BE2C (cell line): Measurements from ENCODE around the gene TBC1D2.

Experiments
- DNase-seq: peaks from one replicate; pipeline ENCODE4 v3.0.0-alpha.2; 2020
- H3K27me3 ChIP-seq: fragments of 250-450 bp; sonication (Bioruptor Pico); 2 replicates; pipeline ENCODE4 v1.5.1; 2020; ENCODE audit warnings: mild to moderate bottlenecking
- H3K36me3 ChIP-seq: fragments of 250-450 bp; sonication (Bioruptor Pico); 2 replicates; pipeline ENCODE4 v1.5.1; 2020; ENCODE audit warnings: mild to moderate bottlenecking
- H3K4me1 ChIP-seq: fragments of 250-450 bp; sonication (Bioruptor Pico); 2 replicates; pipeline ENCODE4 v1.5.1; 2020
- H3K4me3 ChIP-seq: 2 replicates; pipeline ENCODE4 v1.5.1; 2011; ENCODE audit warnings: low read depth, low read length
- H3K9me3 ChIP-seq: fragments of 250-450 bp; sonication (Bioruptor Pico); 2 replicates; pipeline ENCODE4 v1.5.1; 2020
- CTCF ChIP-seq: IDR thresholded peaks from 2 replicates; pipeline ENCODE4 v1.5.1; 2012; ENCODE audit warnings: mild to moderate bottlenecking, low read depth, low read length

TBC1D2 gene

GRCh38 chr9:98172604-98173003 lies 82.8 kb downstream of the TBC1D2 start:
- TF ChIP-seq CTCF, result no peak
- H3K4me1 ChIP-seq, result peaks cover 52% of the 10 kb centered on the region
- DNase-seq, result peak; percentile 69

GRCh38 chr9:98171176-98171925 lies 84.1 kb downstream of the TBC1D2 start:
- H3K9me3 ChIP-seq, result no peaks in the 10 kb centered on the region
- peak; percentile 75 for DNase-seq
- no peak for TF ChIP-seq CTCF
- no peaks in the 10 kb centered on the region for H3K36me3 ChIP-seq
- H3K4me1 ChIP-seq, result peaks cover 55% of the 10 kb centered on the region
- no peaks in the 10 kb centered on the region for H3K27me3 ChIP-seq
- no peak overlapping the region for H3K4me3 ChIP-seq

More at GRCh38 chr9:98172604-98173003, 82.8 kb downstream of the TBC1D2 start:
- Histone ChIP-seq H3K4me3 (no peak overlapping the region), H3K36me3 (no peaks in the 10 kb centered on the region), H3K27me3 (no peaks in the 10 kb centered on the region), H3K9me3 (no peaks in the 10 kb centered on the region)

- peak; percentile 93 for DNase-seq
- H3K27me3 ChIP-seq, result no peaks in the 10 kb centered on the region
- no peak for TF ChIP-seq CTCF
These were observed 86.4 kb downstream of the TBC1D2 start for GRCh38 chr9:98168941-98169488.

GRCh38 chr9:98168153-98168780 lies 87.2 kb downstream of the TBC1D2 start:
- Histone ChIP-seq H3K4me1 (peaks cover 62% of the 10 kb centered on the region), H3K4me3 (peak overlapping the region; percentile 25), H3K27me3 (no peaks in the 10 kb centered on the region), H3K36me3 (no peaks in the 10 kb centered on the region), H3K9me3 (no peaks in the 10 kb centered on the region)
- no peak for DNase-seq
- TF ChIP-seq CTCF, result no peak

More at GRCh38 chr9:98168941-98169488, 86.4 kb downstream of the TBC1D2 start:
- H3K4me1 ChIP-seq, result peaks cover 65% of the 10 kb centered on the region
- H3K36me3 ChIP-seq, result no peaks in the 10 kb centered on the region
- no peaks in the 10 kb centered on the region for H3K9me3 ChIP-seq
- peak overlapping the region; percentile 25 for H3K4me3 ChIP-seq

- no peaks in the 10 kb centered on the region for H3K9me3 ChIP-seq
- no peaks in the 10 kb centered on the region for H3K36me3 ChIP-seq
- no peak for DNase-seq
- H3K4me1 ChIP-seq, result peaks cover 36% of the 10 kb centered on the region
- no peak overlapping the region for H3K4me3 ChIP-seq
- no peak for TF ChIP-seq CTCF
- no peaks in the 10 kb centered on the region for H3K27me3 ChIP-seq
These were observed 90.5 kb downstream of the TBC1D2 start for GRCh38 chr9:98164912-98165311.

- no peaks in the 10 kb centered on the region for H3K27me3 ChIP-seq
- DNase-seq, result no peak
- no peaks in the 10 kb centered on the region for H3K9me3 ChIP-seq
- H3K4me1 ChIP-seq, result peaks cover 17% of the 10 kb centered on the region
- H3K4me3 ChIP-seq, result no peak overlapping the region
- H3K36me3 ChIP-seq, result no peaks in the 10 kb centered on the region
- no peak for TF ChIP-seq CTCF
These were observed 92.8 kb downstream of the TBC1D2 start for GRCh38 chr9:98162613-98163012.
